Liver (tissue), 9 donors: Measurements from ENCODE around the gene JAKMIP2. TPM values are rescaled to one million over a fixed set of nuclear protein-coding genes. Genes with fewer than 3 reads are reported as not detected.

Source experiments
- DNase-seq: peaks from one replicate; pipeline ENCODE4 v3.0.0-alpha.2; 2017; ENCODE audit warnings: low spot score
- H3K27ac ChIP-seq, 2 donors: one replicate each; pipeline ENCODE4 v1.7.0; 2013; ENCODE audit warnings: inconsistent platforms in 2 of 2, low read length in 2 of 2, control low read depth in 1 of 2, low read depth in 1 of 2, mild to moderate bottlenecking in 1 of 2
- H3K27me3 ChIP-seq, 4 donors: one replicate each; pipeline versions ENCODE4 v1.6.1 to v1.7.0; 2013; ENCODE audit warnings: low read length in 3 of 4, inconsistent platforms in 1 of 4, mild to moderate bottlenecking in 1 of 4, moderate library complexity in 1 of 4; ENCODE audit not compliant: control insufficient read depth in 4 of 4, insufficient read depth in 4 of 4
- H3K36me3 ChIP-seq, 4 donors: one replicate each; pipeline versions ENCODE4 v1.6.1 to v1.7.0; 2013; ENCODE audit warnings: low read length in 3 of 4, mild to moderate bottlenecking in 3 of 4, low read depth in 1 of 4, moderate library complexity in 1 of 4; ENCODE audit not compliant: control insufficient read depth in 4 of 4, insufficient read depth in 3 of 4
- H3K4me1 ChIP-seq, 4 donors: one replicate each; pipeline versions ENCODE4 v1.6.1 to v1.7.0; 2013; ENCODE audit warnings: low read length in 3 of 4, mild to moderate bottlenecking in 3 of 4, moderate library complexity in 1 of 4; ENCODE audit not compliant: control insufficient read depth in 4 of 4, insufficient read depth in 4 of 4
- H3K4me3 ChIP-seq, 3 donors: one replicate each; pipeline versions ENCODE4 v1.6.1 to v1.7.0; 2013; ENCODE audit warnings: low read length in 3 of 3, control low read depth in 1 of 3, low read depth in 1 of 3, mild to moderate bottlenecking in 1 of 3
- H3K9ac ChIP-seq, 2 donors: one replicate each; pipeline ENCODE4 v1.7.0; 2013; ENCODE audit warnings: low read length in 2 of 2, mild to moderate bottlenecking in 2 of 2, moderate library complexity in 2 of 2, control low read depth in 1 of 2, low read depth in 1 of 2
- H3K9me3 ChIP-seq, 4 donors: one replicate each; pipeline versions ENCODE4 v1.6.1 to v1.7.0; 2013; ENCODE audit warnings: low read length in 3 of 4; ENCODE audit not compliant: control insufficient read depth in 4 of 4
- EGR1 ChIP-seq, 2 donors: IDR thresholded peaks; 2 replicates each; pipeline ENCODE4 v1.6.1; 2016 to 2018; ENCODE audit warnings: antibody characterized with exemption in 2 of 2, low read depth in 2 of 2
- FOXA1 ChIP-seq: IDR thresholded peaks from 2 replicates; pipeline ENCODE4 v1.6.1; 2016; ENCODE audit warnings: antibody characterized with exemption
- FOXA2 ChIP-seq: IDR thresholded peaks from 2 replicates; pipeline ENCODE4 v1.6.1; 2016; ENCODE audit warnings: antibody characterized with exemption
- GABPA ChIP-seq, 2 donors: IDR thresholded peaks in 1 of 2; conservative IDR thresholded peaks in 1 of 2; 2 replicates each; pipeline ENCODE4 v1.6.1; 2016; ENCODE audit warnings: antibody characterized with exemption in 2 of 2, mild to moderate bottlenecking in 1 of 2, moderate library complexity in 1 of 2
- HNF4A ChIP-seq, 2 donors: conservative IDR thresholded peaks; 2 replicates each; pipeline ENCODE4 v1.6.1; 2016; ENCODE audit warnings: antibody characterized with exemption in 2 of 2, mild to moderate bottlenecking in 2 of 2
- HNF4G ChIP-seq: IDR thresholded peaks from 2 replicates; pipeline ENCODE4 v1.6.1; 2016; ENCODE audit warnings: antibody characterized with exemption
- JUND ChIP-seq, 2 donors: IDR thresholded peaks; 2 replicates each; pipeline ENCODE4 v1.6.1; 2016; ENCODE audit warnings: antibody characterized with exemption in 2 of 2
- MAX ChIP-seq: IDR thresholded peaks from 2 replicates; pipeline ENCODE4 v1.6.1; 2016; ENCODE audit warnings: antibody characterized with exemption
- NR2F2 ChIP-seq: IDR thresholded peaks from 2 replicates; pipeline ENCODE4 v1.6.1; 2016; ENCODE audit warnings: antibody characterized with exemption
- RAD21 ChIP-seq, 2 donors: IDR thresholded peaks; 2 replicates each; pipeline ENCODE4 v1.6.1; 2016; ENCODE audit warnings: antibody characterized with exemption in 2 of 2, mild to moderate bottlenecking in 2 of 2
- RXRA ChIP-seq, 2 donors: IDR thresholded peaks; 2 replicates each; pipeline ENCODE4 v1.6.1; 2017 to 2018; ENCODE audit warnings: antibody characterized with exemption in 2 of 2, mild to moderate bottlenecking in 1 of 2
- SP1 ChIP-seq: IDR thresholded peaks from 2 replicates; pipeline ENCODE4 v1.6.1; 2018; ENCODE audit warnings: antibody characterized with exemption, mild to moderate bottlenecking
- TAF1 ChIP-seq: conservative IDR thresholded peaks from 2 replicates; pipeline ENCODE4 v1.6.1; 2016; ENCODE audit warnings: antibody characterized with exemption, mild to moderate bottlenecking
- YY1 ChIP-seq: IDR thresholded peaks from 2 replicates; pipeline ENCODE4 v1.6.1; 2016; ENCODE audit warnings: antibody characterized with exemption, mild to moderate bottlenecking
- ZBTB33 ChIP-seq: IDR thresholded peaks from 2 replicates; pipeline ENCODE4 v1.6.1; 2016; ENCODE audit warnings: antibody characterized with exemption
- WGBS: extraction: QIAGEN DNeasy Blood & Tissue Kit; methylation state at CpG from one replicate; pipeline ENCODE4 v1.1.7; 2013; 5-methylcytosine and 5-hydroxymethylcytosine counted together
- polyA plus RNA-seq, 2 donors: library from polyadenylated mRNA; stranded (reverse) in 1 of 2; unstranded in 1 of 2; fragments of 200-250 nt in 1 of 2; fragments of >200 nt in 1 of 2; fragmentation: Nextera tagmentation in 1 of 2; extraction: Ambion mirVana in 1 of 2; gene quantifications; one replicate each; pipeline versions ENCODE4 v1.2.1 to v1.2.3, GENCODE V29; 2013 to 2015
- total RNA-seq, 2 donors: library from RNA; depleted of rRNA; stranded (reverse); fragments of >200 nt; gene quantifications; one replicate each; pipeline ENCODE4 v1.2.3, GENCODE V29; 2014
- TF ChIP-seq, protein P1 (sequence below): IDR thresholded peaks from 2 replicates; pipeline ENCODE4 v1.6.1; 2016; ENCODE audit warnings: antibody characterized with exemption
- TF ChIP-seq, protein P2 (sequence below): IDR thresholded peaks from 2 replicates; pipeline ENCODE4 v1.6.1; 2016; ENCODE audit warnings: antibody characterized with exemption, mild to moderate bottlenecking
- TF ChIP-seq, protein P3 (sequence below): fragments of 150-350 bp; IDR thresholded peaks from 2 replicates; pipeline ENCODE4 v1.5.1; 2017; ENCODE audit warnings: improper control_type of control experiment, low read depth, low read length; ENCODE audit not compliant: missing input control
- donor health status: healthy.
- donor health status: healthy.
- donor health status: healthy.
- donor health status: healthy.
- donor health status: healthy.

Gene JAKMIP2
- total and polyA plus RNA-seq, 4 donors = 0.06 to 0.38 (median 0.24) TPM

GRCh38 chr5:147752666-147753290 is 29.8 kb downstream of the JAKMIP2 start:
- DNase-seq = no peak
- Histone ChIP-seq H3K27me3 (no peaks in the 10 kb centered on the region), H3K9ac (no peak overlapping the region), H3K4me3 (no peak overlapping the region), H3K36me3 (no peaks in the 10 kb centered on the region), H3K4me1 (no peaks in the 10 kb centered on the region), H3K27ac (no peak overlapping the region), H3K9me3 (no peaks in the 10 kb centered on the region)
- 93% methylated on average over 3 of the region's 3 CpGs for WGBS
- TF ChIP-seq EGR1 (IDR thresholded peaks at IDR 0.05; ENCODE audit: low read depth in 2 of 2) (no peak), MAX (no peak), JUND (IDR thresholded peaks at IDR 0.05) (no peak), GABPA (IDR thresholded peaks at IDR 0.05 in 1 of 2, conservative IDR thresholded peaks at IDR 0.05 in 1 of 2) (no peak), HNF4G (no peak), TAF1 (no peak), FOXA2 (no peak), FOXA1 (no peak), SP1 (no peak), RAD21 (IDR thresholded peaks at IDR 0.05) (no peak), ZBTB33 (no peak), NR2F2 (no peak), YY1 (no peak), HNF4A (conservative IDR thresholded peaks at IDR 0.05) (no peak), RXRA (IDR thresholded peaks at IDR 0.05) (no peak)
- TF ChIP-seq, protein P1, sequence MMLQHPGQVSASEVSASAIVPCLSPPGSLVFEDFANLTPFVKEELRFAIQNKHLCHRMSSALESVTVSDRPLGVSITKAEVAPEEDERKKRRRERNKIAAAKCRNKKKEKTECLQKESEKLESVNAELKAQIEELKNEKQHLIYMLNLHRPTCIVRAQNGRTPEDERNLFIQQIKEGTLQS = no peak
- TF ChIP-seq, protein P2, sequence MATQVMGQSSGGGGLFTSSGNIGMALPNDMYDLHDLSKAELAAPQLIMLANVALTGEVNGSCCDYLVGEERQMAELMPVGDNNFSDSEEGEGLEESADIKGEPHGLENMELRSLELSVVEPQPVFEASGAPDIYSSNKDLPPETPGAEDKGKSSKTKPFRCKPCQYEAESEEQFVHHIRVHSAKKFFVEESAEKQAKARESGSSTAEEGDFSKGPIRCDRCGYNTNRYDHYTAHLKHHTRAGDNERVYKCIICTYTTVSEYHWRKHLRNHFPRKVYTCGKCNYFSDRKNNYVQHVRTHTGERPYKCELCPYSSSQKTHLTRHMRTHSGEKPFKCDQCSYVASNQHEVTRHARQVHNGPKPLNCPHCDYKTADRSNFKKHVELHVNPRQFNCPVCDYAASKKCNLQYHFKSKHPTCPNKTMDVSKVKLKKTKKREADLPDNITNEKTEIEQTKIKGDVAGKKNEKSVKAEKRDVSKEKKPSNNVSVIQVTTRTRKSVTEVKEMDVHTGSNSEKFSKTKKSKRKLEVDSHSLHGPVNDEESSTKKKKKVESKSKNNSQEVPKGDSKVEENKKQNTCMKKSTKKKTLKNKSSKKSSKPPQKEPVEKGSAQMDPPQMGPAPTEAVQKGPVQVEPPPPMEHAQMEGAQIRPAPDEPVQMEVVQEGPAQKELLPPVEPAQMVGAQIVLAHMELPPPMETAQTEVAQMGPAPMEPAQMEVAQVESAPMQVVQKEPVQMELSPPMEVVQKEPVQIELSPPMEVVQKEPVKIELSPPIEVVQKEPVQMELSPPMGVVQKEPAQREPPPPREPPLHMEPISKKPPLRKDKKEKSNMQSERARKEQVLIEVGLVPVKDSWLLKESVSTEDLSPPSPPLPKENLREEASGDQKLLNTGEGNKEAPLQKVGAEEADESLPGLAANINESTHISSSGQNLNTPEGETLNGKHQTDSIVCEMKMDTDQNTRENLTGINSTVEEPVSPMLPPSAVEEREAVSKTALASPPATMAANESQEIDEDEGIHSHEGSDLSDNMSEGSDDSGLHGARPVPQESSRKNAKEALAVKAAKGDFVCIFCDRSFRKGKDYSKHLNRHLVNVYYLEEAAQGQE = no peak
- TF ChIP-seq, protein P3, sequence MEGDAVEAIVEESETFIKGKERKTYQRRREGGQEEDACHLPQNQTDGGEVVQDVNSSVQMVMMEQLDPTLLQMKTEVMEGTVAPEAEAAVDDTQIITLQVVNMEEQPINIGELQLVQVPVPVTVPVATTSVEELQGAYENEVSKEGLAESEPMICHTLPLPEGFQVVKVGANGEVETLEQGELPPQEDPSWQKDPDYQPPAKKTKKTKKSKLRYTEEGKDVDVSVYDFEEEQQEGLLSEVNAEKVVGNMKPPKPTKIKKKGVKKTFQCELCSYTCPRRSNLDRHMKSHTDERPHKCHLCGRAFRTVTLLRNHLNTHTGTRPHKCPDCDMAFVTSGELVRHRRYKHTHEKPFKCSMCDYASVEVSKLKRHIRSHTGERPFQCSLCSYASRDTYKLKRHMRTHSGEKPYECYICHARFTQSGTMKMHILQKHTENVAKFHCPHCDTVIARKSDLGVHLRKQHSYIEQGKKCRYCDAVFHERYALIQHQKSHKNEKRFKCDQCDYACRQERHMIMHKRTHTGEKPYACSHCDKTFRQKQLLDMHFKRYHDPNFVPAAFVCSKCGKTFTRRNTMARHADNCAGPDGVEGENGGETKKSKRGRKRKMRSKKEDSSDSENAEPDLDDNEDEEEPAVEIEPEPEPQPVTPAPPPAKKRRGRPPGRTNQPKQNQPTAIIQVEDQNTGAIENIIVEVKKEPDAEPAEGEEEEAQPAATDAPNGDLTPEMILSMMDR = no peak
